HG02973 (cell line): Measurements from ENCODE around the gene C17orf107.

Source experiments
- ATAC-seq: cut with Tn5 transposase; IDR thresholded peaks from one replicate; pipeline ENCODE4 v1.9.1; 2021; ENCODE audit warnings: moderate library complexity; ENCODE audit not compliant: unreplicated experiment

Gene C17orf107

GRCh38 chr17:4872786-4873185 lies 26.6 kb upstream of the C17orf107 start:
- no peak for ATAC-seq

- no peak for ATAC-seq
These were observed 22.2 kb upstream of the C17orf107 start for GRCh38 chr17:4877089-4877488.

GRCh38 chr17:4879601-4880000 lies 19.7 kb upstream of the C17orf107 start:
- ATAC-seq = no peak

- ATAC-seq = no peak
These were observed 18.5 kb upstream of the C17orf107 start for GRCh38 chr17:4880857-4881256.

- ATAC-seq = no peak
These were observed 17.4 kb upstream of the C17orf107 start for GRCh38 chr17:4881761-4882555.

- no peak for ATAC-seq
These were observed 14.8 kb upstream of the C17orf107 start for GRCh38 chr17:4884489-4884888.

- ATAC-seq = no peak
These were observed 12.5 kb upstream of the C17orf107 start for GRCh38 chr17:4886830-4887229.

- ATAC-seq = no peak
These were observed 11.8 kb upstream of the C17orf107 start for GRCh38 chr17:4887581-4887980.

- ATAC-seq = no peak
These were observed 7.6 kb upstream of the C17orf107 start for GRCh38 chr17:4891411-4892410.

GRCh38 chr17:4892499-4893221 lies 6.7 kb upstream of the C17orf107 start:
- no peak for ATAC-seq

- no peak for ATAC-seq
These were observed 6.1 kb upstream of the C17orf107 start for GRCh38 chr17:4893272-4893671.

GRCh38 chr17:4893721-4894560 lies 5.4 kb upstream of the C17orf107 start:
- ATAC-seq = no peak

GRCh38 chr17:4895121-4895520 lies 4.2 kb upstream of the C17orf107 start:
- ATAC-seq = no peak

- ATAC-seq = no peak
These were observed 3.5 kb upstream of the C17orf107 start for GRCh38 chr17:4895657-4896331.

GRCh38 chr17:4896332-4897197 lies 2.8 kb upstream of the C17orf107 start:
- ATAC-seq = no peak

GRCh38 chr17:4897198-4897687 lies 2.1 kb upstream of the C17orf107 start:
- no peak for ATAC-seq

GRCh38 chr17:4897785-4898184 lies 1.6 kb upstream of the C17orf107 start:
- no peak for ATAC-seq

GRCh38 chr17:4898351-4898750 lies 985 bp upstream of the C17orf107 start:
- no peak for ATAC-seq

GRCh38 chr17:4898927-4899326 lies 409 bp upstream of the C17orf107 start:
- ATAC-seq = no peak
